B cell (primary cell): Measurements from ENCODE around the gene SIGLEC10. TPM values are rescaled to one million over a fixed set of nuclear protein-coding genes. Genes with fewer than 3 reads are reported as not detected.

Experiments
- ATAC-seq: fragments of 200-7000 bp; cut with Tn5 transposase; one replicate; pipeline ENCODE4 v1.10.0; 2021; ENCODE audit warnings: low read depth, mild to moderate bottlenecking, moderate number of reproducible peaks, moderate library complexity
- CTCF ChIA-PET: fragments of 350-600 bp; sonication (Branson Sonifier 250); formaldehyde crosslinking; loops from one replicate; lab custom pipeline; 2021; ENCODE audit warnings: antibody characterized with exemption, inconsistent platforms; lab: Charles Lee
- POLR2A ChIA-PET: fragments of 350-600 bp; sonication (Branson Sonifier 250); formaldehyde crosslinking; loops from one replicate; lab custom pipeline; 2021; ENCODE audit warnings: antibody characterized with exemption; lab: Charles Lee
- DNase-seq: peaks from one replicate; pipeline ENCODE4 v3.0.0; 2013
- H2AFZ ChIP-seq: 2 replicates; pipeline ENCODE4 v1.6.1; 2012; ENCODE audit warnings: mild to moderate bottlenecking, low read depth, low read length; ENCODE audit not compliant: insufficient read depth, poor library complexity, severe bottlenecking
- H3K27ac ChIP-seq, 2 donors: 1 replicate in 1 of 2; 2 replicates in 1 of 2; pipeline ENCODE4 v1.5.1; 2012 to 2013; ENCODE audit warnings: low read length in 2 of 2, mild to moderate bottlenecking in 2 of 2, moderate library complexity in 1 of 2
- H3K27me3 ChIP-seq, 4 experiments: fragments of 200-600 bp in 1 of 4; sonication (generic) in 1 of 4; replicated peaks in 1 of 4; 1 replicate in 2 of 4; 2 replicates in 2 of 4; pipeline versions ENCODE4 v1.6.1 to v1.7.0; 2013 to 2016; ENCODE audit warnings: low read length in 3 of 4, mild to moderate bottlenecking in 2 of 4, mixed read lengths in 1 of 4, moderate library complexity in 1 of 4; ENCODE audit not compliant: insufficient read depth in 4 of 4, control insufficient read depth in 3 of 4; ENCODE audit errors: control extremely low read depth in 1 of 4
- H3K36me3 ChIP-seq, 2 experiments: replicated peaks in 1 of 2; 1 replicate in 1 of 2; 2 replicates in 1 of 2; pipeline versions ENCODE4 v1.6.1 to v1.7.1; 2013; ENCODE audit warnings: low read length in 1 of 2; ENCODE audit not compliant: insufficient read depth in 2 of 2, control insufficient read depth in 1 of 2; ENCODE audit errors: control extremely low read depth in 1 of 2, extremely low read depth in 1 of 2
- H3K4me1 ChIP-seq, 2 donors: fragments of 200-600 bp in 1 of 2; sonication (generic) in 1 of 2; 1 replicate in 1 of 2; 2 replicates in 1 of 2; pipeline versions ENCODE4 v1.5.1 to v1.6.1; 2013 to 2017; ENCODE audit warnings: low read length in 2 of 2; ENCODE audit not compliant: control insufficient read depth in 2 of 2, insufficient read depth in 2 of 2
- H3K4me2 ChIP-seq: replicated peaks from 2 replicates; pipeline ENCODE3; 2012; ENCODE audit warnings: mild to moderate bottlenecking, low read depth, low read length; ENCODE audit not compliant: poor library complexity, severe bottlenecking
- H3K4me3 ChIP-seq, 5 experiments: fragments of 200-600 bp in 1 of 5; sonication (generic) in 1 of 5; 1 replicate in 3 of 5; 2 replicates in 2 of 5; pipeline versions ENCODE4 v1.5.1 to v1.7.0; 2011 to 2016; ENCODE audit warnings: low read length in 4 of 5, mild to moderate bottlenecking in 4 of 5, low read depth in 2 of 5, control low read depth in 1 of 5, moderate library complexity in 1 of 5; ENCODE audit not compliant: insufficient read depth in 1 of 5; ENCODE audit errors: control extremely low read depth in 1 of 5, extremely low read depth in 1 of 5
- H3K79me2 ChIP-seq: fragments of 200-600 bp; sonication (generic); one replicate; pipeline ENCODE4 v1.6.0; 2016; ENCODE audit warnings: low read length; ENCODE audit not compliant: control insufficient read depth, insufficient read depth
- H3K9ac ChIP-seq: fragments of 200-600 bp; sonication (generic); 2 replicates; pipeline ENCODE4 v1.6.1; 2017; ENCODE audit warnings: mild to moderate bottlenecking, low read length, moderate library complexity
- H3K9me3 ChIP-seq, 3 donors: one replicate each; pipeline versions ENCODE4 v1.6.1 to v1.7.1; 2013; ENCODE audit warnings: low read length in 2 of 3; ENCODE audit not compliant: control insufficient read depth in 2 of 3, insufficient read depth in 1 of 3; ENCODE audit errors: control extremely low read depth in 1 of 3
- H4K20me1 ChIP-seq: 2 replicates; pipeline ENCODE4 v1.6.0; 2012; ENCODE audit warnings: mild to moderate bottlenecking, low read length; ENCODE audit not compliant: insufficient read depth, control insufficient read depth, poor library complexity, severe bottlenecking
- H3K27ac Mint-ChIP-seq: one replicate; pipeline ENCODE4 v1.8.0; 2021; ENCODE audit warnings: mixed read lengths
- H3K27me3 Mint-ChIP-seq: one replicate; pipeline ENCODE4 v1.8.0; 2021; ENCODE audit warnings: mixed read lengths
- H3K4me1 Mint-ChIP-seq: one replicate; pipeline ENCODE4 v1.8.0; 2021; ENCODE audit warnings: mixed read lengths
- H3K4me3 Mint-ChIP-seq: one replicate; pipeline ENCODE4 v1.8.0; 2021; ENCODE audit warnings: mixed read lengths
- H3K9me3 Mint-ChIP-seq: one replicate; pipeline ENCODE4 v1.8.0; 2022; ENCODE audit warnings: mixed read lengths; ENCODE audit not compliant: insufficient read depth
- CTCF ChIP-seq: fragments of 200-600 bp; IDR thresholded peaks from one replicate; pipeline ENCODE4 v1.8.0; 2022; ENCODE audit warnings: antibody characterized with exemption, mild to moderate bottlenecking
- EZH2 ChIP-seq: IDR thresholded peaks from 2 replicates; pipeline ENCODE4 v1.6.1; 2012; ENCODE audit warnings: borderline replicate concordance, low read depth, mild to moderate bottlenecking, moderate library complexity, low read length; ENCODE audit not compliant: insufficient read depth, poor library complexity, severe bottlenecking
- WGBS: methylation state at CpG from one replicate; pipeline ENCODE4 v1.1.5; 2013; ENCODE audit warnings: missing lambda C conversion rate; ENCODE audit not compliant: insufficient coverage; 5-methylcytosine and 5-hydroxymethylcytosine counted together
- intact Hi-C: fragments of 100-400 bp; cut with micrococcal nuclease; formaldehyde crosslinking; loops from one replicate; pipeline ENCODE4 v1.10.0; 2022
- polyA plus RNA-seq: library from polyadenylated mRNA; depleted of rRNA; stranded (reverse); fragments of >200 nt; gene quantifications from 2 replicates; pipeline ENCODE4 v1.2.3, GENCODE V29; 2012
- total RNA-seq, 2 donors: library from RNA; stranded (reverse); fragments of 120-200 nt in 1 of 2; gene quantifications; 1 replicate in 1 of 2; 2 replicates in 1 of 2; pipeline versions ENCODE4 v1.2.3 to v1.2.4, GENCODE V29; 2013 to 2022

SIGLEC10 gene
- total and polyA plus RNA-seq, 2 donors (not counting 1 experiment from before 2014, with no cell fraction given) = 49.1 to 87.6 TPM

DNA sequence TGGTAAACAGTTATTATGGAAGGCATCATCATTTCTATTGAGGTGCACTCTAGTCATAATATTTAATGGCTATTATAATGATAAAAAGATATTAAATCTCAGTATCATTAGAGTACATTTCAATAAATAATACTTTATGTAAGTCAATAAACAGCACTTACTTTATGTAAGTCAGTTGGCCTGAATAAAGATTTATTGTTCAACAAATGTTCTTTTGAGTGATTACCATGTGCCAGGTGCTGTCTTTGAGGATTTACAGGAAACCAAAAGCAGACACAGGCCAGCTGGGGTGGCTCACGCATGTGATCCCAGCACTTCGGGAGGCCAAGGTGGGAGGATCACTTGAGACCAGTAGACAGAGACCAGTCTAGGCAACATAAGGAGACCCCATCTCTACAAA lies 40.0 kb downstream of the SIGLEC10 start:
- Histone ChIP-seq H3K79me2 (no peaks in the 10 kb centered on the region), H3K4me3 (no peak overlapping the region), H2AFZ (no peak overlapping the region), H4K20me1 (no peaks in the 10 kb centered on the region), H3K9me3 (peaks cover 0 to 12% (median 3%) of the 10 kb centered on the region in 3 donors), H3K4me1 (peaks cover 0 to 3% of the 10 kb centered on the region in 2 donors), H3K36me3 (no peaks in the 10 kb centered on the region), H3K27me3 (no peaks in the 10 kb centered on the region), H3K4me2 (no peak overlapping the region), H3K27ac (no peak overlapping the region), H3K9ac (no peak overlapping the region)
- H3K4me3 Mint-ChIP-seq = no peak overlapping the region
- no peak for ATAC-seq
- no peaks in the 10 kb centered on the region for H3K27me3 Mint-ChIP-seq
- 86% methylated on average over 1 of the region's 2 CpGs for whole genome bisulfite sequencing
- no peak for DNase-seq
- H3K27ac Mint-ChIP-seq = no peak overlapping the region
- no peak for TF ChIP-seq EZH2
- TF ChIP-seq CTCF = no peak
- ChIA-PET POLR2A (no interaction called here), CTCF (interaction anchor here (0.6 kb wide), 1 partner anchor 45 kb away, joined by 3 read pairs; no protein-coding TSS in a partner anchor)
- H3K9me3 Mint-ChIP-seq = no peaks in the 10 kb centered on the region
- intact Hi-C loops = no loop called here
- peaks cover 6% of the 10 kb centered on the region for H3K4me1 Mint-ChIP-seq

- ATAC-seq (no peak), DNase-seq (no peak)
- intact Hi-C loops = no loop called here
- no peaks in the 10 kb centered on the region for H3K9me3 Mint-ChIP-seq
- Histone ChIP-seq H3K79me2 (no peaks in the 10 kb centered on the region), H3K27me3 (no peaks in the 10 kb centered on the region), H2AFZ (no peak overlapping the region), H3K9me3 (no peaks in the 10 kb centered on the region), H4K20me1 (no peaks in the 10 kb centered on the region), H3K36me3 (no peaks in the 10 kb centered on the region), H3K9ac (no peak overlapping the region), H3K27ac (no peak overlapping the region), H3K4me3 (no peak overlapping the region), H3K4me1 (peaks cover 0 to 7% of the 10 kb centered on the region in 2 donors), H3K4me2 (no peak overlapping the region)
- CTCF ChIA-PET = interaction anchor here (0.8 kb wide), 1 partner anchor 23 kb away, joined by 3 read pairs; no protein-coding TSS in a partner anchor
- WGBS = 30% methylated on average over 9 of the region's 11 CpGs
- no peaks in the 10 kb centered on the region for H3K27me3 Mint-ChIP-seq
- TF ChIP-seq EZH2 = no peak
- TF ChIP-seq CTCF = no peak
- no peak overlapping the region for H3K4me3 Mint-ChIP-seq
- peaks cover 6% of the 10 kb centered on the region for H3K4me1 Mint-ChIP-seq
- no peak overlapping the region for H3K27ac Mint-ChIP-seq
- POLR2A ChIA-PET = no interaction called here
Observed at GRCh38 chr19:51375504-51376221, 41.8 kb downstream of the SIGLEC10 start.
